ENCODE measurements around the gene UGP2.
"Not testable (repeated sequence)": the region's sequence is repeated elsewhere in the genome, so short reads cannot be mapped to it uniquely, and the experiment has no call there.

UGP2 gene

DNA sequence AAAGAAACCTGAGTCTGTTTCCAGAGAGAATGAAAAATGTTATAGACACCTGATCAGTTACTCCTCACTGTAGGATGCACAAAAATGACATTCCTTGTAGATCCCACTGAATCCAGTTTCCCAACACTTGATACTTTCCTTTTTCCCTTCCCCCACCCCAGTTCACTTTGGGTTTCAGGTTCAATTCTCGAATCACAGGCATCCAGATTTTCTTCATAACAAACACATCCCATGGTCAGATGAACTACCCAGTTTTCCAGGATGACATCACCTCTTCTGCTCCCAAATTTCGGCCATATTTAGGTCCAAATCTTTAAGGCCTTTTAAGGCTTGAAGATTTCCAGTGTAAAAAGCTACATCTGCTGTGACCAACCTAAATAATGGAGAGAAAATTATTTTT lies 51.5 kb downstream of the UGP2 start:
- no peak for DNase-seq (ENCODE audit: low read depth)

DNA sequence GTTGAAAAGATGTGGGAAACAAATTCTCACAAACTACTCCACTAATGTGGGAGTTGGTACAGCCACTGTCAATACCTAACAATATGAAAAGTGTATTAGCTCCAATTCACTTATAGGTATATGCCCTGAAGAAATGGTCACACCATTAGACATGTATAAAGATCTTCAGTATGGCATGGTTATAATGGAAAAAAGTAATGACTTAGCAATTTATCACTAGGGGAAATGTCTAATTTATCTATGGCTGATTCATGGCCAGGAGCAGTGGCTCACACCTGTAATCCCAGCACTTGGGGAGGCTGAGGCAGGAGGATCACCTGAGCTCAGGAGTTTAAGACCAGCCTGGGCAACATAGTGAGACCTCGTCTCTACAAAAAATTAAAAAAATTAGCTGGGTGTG lies 52.5 kb downstream of the UGP2 start:
- DNase-seq (ENCODE audit: low read depth): no peak

DNA sequence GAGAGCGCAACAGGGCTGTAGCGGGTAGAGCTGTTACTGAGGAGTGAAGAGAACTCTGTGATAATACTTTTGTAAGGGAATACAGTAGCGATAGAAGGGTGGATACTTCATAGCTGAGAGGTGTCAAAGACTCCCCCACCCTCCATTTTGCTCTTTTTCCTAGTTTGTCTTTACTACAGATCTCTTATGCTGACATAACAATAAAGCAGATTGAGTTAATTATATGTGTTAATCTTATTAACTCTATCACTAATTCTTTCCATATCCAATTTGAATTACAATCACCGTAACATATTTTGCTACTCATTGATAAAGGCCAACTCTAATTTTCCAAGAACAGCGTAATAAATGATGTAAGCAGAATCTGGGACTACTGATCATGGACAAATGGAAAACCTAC lies 57.1 kb downstream of the UGP2 start:
- DNase-seq (ENCODE audit: low read depth): no peak

DNA sequence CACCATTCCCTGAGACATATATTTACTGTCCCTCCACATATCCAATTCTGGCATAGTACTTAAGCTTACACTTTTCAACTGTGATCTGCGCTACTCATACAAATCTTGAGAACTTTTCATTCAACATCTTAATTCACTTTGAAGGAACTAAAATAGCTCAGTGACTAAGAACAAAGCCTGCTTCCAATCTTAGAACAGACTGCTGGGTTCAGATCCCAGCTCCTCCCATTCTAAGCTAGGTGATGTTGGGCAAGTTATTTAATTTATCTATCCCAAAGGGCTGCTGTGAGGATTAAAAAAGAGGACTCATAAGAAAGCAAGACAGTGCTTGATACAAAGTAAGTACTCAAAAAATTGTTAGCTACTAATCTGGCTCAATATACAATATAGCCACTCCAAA lies 57.9 kb downstream of the UGP2 start:
- no peak for DNase-seq (ENCODE audit: low read depth)

DNA sequence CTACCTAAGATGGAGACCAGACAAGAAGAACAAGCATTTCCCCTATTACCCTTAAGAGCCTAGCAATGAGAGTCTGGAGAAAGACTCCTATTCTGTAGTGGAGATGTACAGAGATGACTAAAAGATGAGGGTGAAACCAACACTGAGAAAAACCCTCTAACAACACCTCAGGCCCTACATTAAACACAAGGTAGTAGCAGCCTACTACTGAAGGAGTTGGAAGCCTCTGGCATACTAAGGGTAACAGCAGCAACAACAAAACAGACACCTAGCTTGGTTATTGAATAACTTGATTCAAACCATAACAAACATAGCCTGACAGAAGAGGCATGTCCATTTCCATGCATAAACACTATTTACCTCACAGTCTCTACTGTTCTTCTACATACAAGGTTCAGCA lies 60.5 kb downstream of the UGP2 start:
- DNase-seq (ENCODE audit: low read depth): no peak

DNA sequence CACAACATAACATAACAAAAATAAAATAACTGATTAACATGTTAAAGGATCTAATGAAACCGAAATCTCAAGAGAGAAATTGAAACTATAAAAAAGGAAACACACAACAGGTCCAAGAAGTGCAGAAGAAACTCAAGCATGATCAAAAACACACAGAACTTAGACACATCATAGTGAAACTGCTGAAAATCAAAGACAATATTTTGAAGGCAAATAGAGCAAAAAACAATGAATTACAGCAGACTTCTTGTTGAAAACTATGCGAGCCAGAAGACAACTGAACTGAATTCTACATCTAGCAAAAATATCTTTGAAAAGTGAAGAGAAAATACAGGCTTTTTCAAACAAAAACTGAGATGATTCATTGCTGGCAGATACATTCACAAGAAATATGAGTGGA lies 61.3 kb downstream of the UGP2 start:
- DNase-seq (ENCODE audit: low read depth): no peak

DNA sequence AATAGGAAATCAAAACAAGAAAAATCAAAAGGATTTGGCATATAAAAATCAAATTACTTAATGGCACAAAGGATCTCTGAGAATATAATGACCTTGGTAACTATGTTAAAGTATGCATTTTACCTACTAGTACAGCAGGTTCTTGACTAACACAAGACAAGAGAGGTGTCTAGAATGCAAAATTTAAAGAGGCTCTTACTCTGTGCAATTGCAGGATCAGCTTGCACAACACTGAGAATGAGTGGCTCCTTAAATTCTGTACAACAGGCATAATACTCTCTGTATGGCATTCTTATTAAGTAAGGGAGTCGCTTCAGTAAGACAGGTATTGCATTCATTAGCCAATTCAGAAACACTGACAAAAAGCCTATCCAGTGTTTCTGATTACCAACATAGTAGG lies 72.6 kb downstream of the UGP2 start:
- DNase-seq (ENCODE audit: low read depth): no peak

DNA sequence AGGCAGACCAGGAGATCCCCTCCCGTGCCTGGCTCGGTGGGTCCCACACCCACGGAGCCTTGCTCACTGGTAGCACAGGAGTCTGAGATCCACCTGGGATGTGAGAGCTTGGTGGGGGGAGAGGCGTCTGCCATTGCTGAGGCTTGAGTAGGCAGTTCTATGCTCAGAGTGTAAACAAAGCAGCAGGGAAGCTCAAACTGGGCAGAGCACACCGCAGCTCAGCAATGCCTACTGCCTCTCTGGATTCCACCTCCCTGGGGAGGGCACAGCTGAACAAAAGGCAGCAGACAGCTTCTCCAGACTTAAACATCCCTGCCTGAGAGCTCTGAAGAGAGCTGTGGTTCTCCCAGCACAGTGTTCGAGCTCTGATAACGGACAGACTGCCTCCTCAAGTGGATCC lies 85.1 kb downstream of the UGP2 start:
- DNase-seq (ENCODE audit: low read depth): no peak

DNA sequence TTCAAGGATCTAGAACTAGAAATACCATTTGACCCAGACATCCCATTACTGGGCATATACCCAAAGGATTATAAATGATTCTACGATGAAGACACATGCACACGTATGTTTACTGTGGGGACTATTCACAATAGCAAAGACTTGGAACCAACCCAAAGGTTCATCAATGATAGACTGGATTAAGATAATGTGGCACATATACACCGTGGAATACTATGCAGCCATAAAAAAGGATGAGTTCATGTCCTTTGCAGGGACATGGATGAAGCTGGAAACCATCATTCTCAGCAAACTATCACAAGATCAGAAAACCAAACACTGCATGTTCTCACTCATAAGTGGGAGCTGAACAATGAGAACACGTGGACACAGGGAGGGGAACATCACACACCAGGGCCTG lies 90.4 kb downstream of the UGP2 start:
- not testable (repeated sequence) for DNase-seq (ENCODE audit: low read depth)
